ENCODE measurements around the gene C1orf159.

C1orf159 gene

DNA sequence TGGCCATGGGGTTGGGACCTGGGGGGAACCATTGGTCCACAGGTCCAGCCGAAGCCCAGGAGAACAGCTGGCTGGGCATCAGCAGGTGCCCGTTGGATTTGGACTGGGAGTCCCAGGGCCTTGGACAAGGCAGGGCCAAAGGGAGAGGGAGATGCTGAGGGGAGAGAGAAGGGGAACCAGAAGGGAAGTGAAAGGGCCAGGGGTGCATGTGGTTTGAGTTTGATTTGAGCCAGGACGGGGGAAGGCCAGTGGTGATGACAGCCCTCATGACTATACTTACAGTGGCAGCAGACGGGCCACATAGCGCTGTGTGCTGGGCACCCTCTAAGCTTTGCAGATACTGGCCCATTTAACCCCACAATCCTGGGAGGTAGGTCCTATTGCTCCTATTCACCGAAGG lies 77.2 kb downstream of the C1orf159 start:
- no peak for DNase-seq (ENCODE audit: low read depth)

- DNase-seq (ENCODE audit: low read depth), result no peak
Measured at GRCh38 chr1:1037366-1038327, 78.2 kb downstream of the C1orf159 start.

DNA sequence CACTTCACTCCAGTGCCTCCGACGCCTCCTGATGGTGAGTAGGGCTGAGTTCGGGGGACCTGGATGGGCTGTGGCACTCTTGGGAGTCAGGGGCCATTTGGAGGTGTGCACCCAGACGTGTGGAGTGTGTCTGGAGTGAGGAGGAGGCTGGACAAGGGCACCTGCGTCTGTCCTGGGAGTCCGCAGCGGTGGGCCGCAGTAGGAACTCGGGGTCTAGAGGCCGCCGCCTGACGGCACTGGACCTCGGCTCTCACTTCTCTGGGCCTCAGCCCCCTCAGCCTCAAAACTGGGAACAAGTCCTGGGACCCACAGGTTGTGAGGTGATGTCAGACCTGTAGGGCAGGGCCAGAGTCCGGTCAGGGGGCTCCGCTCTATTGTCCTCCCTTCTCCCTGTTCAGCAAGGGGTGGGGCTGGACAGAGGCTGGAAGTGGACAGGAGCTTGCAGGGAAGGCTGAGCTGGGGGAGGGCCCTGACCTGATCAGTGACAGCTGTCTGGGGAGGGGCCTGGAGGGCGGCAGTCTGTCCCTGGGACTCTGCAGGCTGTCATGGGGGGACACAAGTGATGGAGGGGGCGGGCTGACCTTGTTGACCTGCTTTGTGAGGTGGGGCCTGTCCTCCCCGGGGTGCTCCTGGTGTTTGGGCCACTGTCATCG lies 80.5 kb downstream of the C1orf159 start:
- DNase-seq (ENCODE audit: low read depth), result no peak

DNA sequence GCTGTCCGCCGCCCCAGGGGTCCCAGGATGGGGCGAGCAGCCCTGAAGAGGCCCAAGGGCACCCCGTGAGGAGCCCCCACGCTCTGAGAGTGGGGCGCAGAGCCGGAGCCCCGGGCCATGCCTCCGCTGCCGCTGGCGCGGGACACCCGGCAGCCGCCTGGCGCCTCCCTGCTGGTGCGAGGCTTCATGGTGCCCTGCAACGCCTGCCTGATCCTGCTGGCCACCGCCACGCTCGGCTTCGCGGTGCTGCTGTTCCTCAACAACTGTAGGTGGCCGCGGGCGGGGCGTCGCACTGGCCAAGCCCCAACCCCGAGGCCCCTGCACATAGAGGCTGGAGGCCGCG lies 81.5 kb downstream of the C1orf159 start:
- DNase-seq (ENCODE audit: low read depth), result no peak

DNA sequence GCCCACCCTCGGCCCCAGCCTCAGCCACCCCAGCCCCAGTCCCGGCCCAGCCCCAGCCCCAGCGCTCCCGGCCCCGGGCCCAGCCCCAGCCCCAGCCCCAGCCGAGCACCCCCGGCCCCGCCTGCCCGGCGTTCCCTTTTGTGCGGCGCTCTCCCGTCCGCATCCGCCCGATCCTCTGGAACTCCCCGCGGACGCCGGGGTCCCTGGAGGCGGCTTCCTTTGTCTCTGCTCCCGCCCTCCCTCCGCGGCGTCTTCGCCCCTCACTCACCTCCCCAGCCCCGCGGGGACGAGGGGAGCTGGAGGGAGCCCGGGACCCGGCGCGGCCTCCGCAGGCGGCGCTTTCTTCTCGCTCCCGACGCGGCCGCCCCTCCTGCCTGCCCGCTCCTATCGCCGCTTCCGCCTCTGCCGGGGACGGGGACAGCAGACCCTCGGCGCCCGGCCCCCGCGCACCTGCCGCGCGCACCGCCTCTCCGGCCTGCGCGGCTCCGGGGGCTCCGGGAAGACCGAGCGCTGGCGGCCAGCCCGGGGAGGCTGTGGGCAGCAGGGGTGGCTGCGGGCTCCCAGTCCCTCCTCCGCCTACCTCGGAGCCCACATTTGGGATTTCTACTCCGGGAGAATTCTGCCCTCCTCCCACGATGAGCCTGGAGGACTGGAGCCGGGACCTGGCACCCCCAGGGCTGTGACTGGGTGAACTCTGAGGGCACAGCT lies 82.0 kb downstream of the C1orf159 start:
- no peak for DNase-seq (ENCODE audit: low read depth)

GRCh38 chr1:1033009-1033587 lies 82.8 kb downstream of the C1orf159 start:
- no peak for DNase-seq (ENCODE audit: low read depth)

- DNase-seq (ENCODE audit: low read depth), result no peak
Measured at GRCh38 chr1:1032424-1032823, 83.5 kb downstream of the C1orf159 start.

All from CMK (cell line).